ENCODE measurements around the gene LRRC10. TPM values are rescaled to one million over a fixed set of nuclear protein-coding genes. Genes with fewer than 3 reads are reported as not detected.

Gene LRRC10
- total and polyA plus RNA-seq, 2 donors (not counting 3 experiments of a cell fraction or from before 2014, with no cell fraction given) = not detected

DNA sequence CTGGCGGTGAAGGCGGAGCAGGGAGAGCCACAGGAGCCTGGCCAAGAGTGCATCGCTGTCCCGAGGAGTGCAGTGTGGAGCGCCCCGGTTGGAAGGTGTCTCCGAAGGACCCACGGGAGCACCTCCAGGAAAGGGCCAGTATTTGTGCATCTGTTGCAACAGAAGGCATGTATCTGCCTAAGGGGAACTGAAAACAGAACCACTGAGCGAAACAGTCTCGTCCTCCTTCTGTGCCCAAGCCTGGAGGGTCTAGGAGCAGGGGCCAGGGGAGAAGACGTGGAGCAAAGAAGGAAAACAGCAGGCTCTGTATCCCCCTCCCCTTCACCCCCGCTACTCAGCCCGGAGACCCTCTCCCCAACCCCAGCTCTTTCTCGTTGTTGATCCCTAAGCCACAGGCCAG, 5.3 kb upstream of the LRRC10 start:
- Histone ChIP-seq H2AFZ (ENCODE audit: low read depth, low read length) (no peak overlapping the region), H3K9ac (replicated peaks; ENCODE audit: extremely low read depth, insufficient read depth, low read length) (no peak overlapping the region), H3K4me2 (ENCODE audit: insufficient read depth, low read length) (no peak overlapping the region), H3K9me1 (replicated peaks; ENCODE audit: control insufficient read depth, extremely low read depth, insufficient read depth, low read length) (no peaks in the 10 kb centered on the region), H3K9me3 (replicated peaks; ENCODE audit: control insufficient read depth, insufficient read depth, low read length) (no peaks in the 10 kb centered on the region), H3K4me3 (replicated peaks in 1 of 3; ENCODE audit: insufficient read depth in 1 of 3, low read depth in 1 of 3, low read length in 3 of 3) (no peak overlapping the region), H3K79me2 (ENCODE audit: control insufficient read depth, insufficient read depth, low read length) (no peaks in the 10 kb centered on the region), H3K27ac (ENCODE audit: insufficient read depth, low read depth, low read length) (no peak overlapping the region), H3K36me3 (ENCODE audit: control insufficient read depth in 2 of 2, extremely low read depth in 1 of 2, insufficient read depth in 2 of 2, low read length in 2 of 2) (no peaks in the 10 kb centered on the region), H3K27me3 (ENCODE audit: control insufficient read depth in 2 of 2, insufficient read depth in 2 of 2, low read length in 2 of 2) (peaks cover 0 to 11% of the 10 kb centered on the region in 2 experiments), H4K20me1 (replicated peaks; ENCODE audit: control insufficient read depth, extremely low read depth, insufficient read depth, low read length) (no peaks in the 10 kb centered on the region), H3K4me1 (ENCODE audit: control insufficient read depth, extremely low read depth, insufficient read depth, low read length) (no peaks in the 10 kb centered on the region)
- BruUV-seq (replicated peaks) = no TSS peak
- CTCF ChIA-PET = interaction anchor here (1.6 kb wide), 1 partner anchor 20 kb away, joined by 5 read pairs; no protein-coding TSS in a partner anchor
- intact Hi-C loops (cut with micrococcal nuclease) = no loop called here
- FAIRE-seq (no peak), DNase-seq (ENCODE audit: low read depth, low spot score) (no peak)
- dilution Hi-C loops (cut with MboI; ENCODE audit: extremely low pct_ligation_motif_present, low sequenced_read_pairs) = no loop called here
- POLR2A ChIA-PET = no interaction called here
- TF ChIP-seq FOS (IDR thresholded peaks at IDR 0.05; ENCODE audit: borderline replicate concordance, insufficient read depth, low read length) (no peak), POLR2AphosphoS5 (IDR thresholded peaks at IDR 0.05; ENCODE audit: insufficient read depth, low read depth, low read length) (no peak), EZH2 (IDR thresholded peaks at IDR 0.05; ENCODE audit: borderline replicate concordance, low read depth, low read length, severe bottlenecking) (no peak), MAX (IDR thresholded peaks at IDR 0.05; ENCODE audit: insufficient read depth, insufficient read length) (no peak), GATA2 (IDR thresholded peaks at IDR 0.05; ENCODE audit: insufficient read depth, insufficient read length, low read depth, low read length) (no peak), MYC (IDR thresholded peaks at IDR 0.05; ENCODE audit: low read depth, low read length) (no peak)
- TF ChIP-seq, protein P1, sequence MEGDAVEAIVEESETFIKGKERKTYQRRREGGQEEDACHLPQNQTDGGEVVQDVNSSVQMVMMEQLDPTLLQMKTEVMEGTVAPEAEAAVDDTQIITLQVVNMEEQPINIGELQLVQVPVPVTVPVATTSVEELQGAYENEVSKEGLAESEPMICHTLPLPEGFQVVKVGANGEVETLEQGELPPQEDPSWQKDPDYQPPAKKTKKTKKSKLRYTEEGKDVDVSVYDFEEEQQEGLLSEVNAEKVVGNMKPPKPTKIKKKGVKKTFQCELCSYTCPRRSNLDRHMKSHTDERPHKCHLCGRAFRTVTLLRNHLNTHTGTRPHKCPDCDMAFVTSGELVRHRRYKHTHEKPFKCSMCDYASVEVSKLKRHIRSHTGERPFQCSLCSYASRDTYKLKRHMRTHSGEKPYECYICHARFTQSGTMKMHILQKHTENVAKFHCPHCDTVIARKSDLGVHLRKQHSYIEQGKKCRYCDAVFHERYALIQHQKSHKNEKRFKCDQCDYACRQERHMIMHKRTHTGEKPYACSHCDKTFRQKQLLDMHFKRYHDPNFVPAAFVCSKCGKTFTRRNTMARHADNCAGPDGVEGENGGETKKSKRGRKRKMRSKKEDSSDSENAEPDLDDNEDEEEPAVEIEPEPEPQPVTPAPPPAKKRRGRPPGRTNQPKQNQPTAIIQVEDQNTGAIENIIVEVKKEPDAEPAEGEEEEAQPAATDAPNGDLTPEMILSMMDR (IDR thresholded peaks at IDR 0.05; ENCODE audit: extremely low read depth in 1 of 2, insufficient read depth in 1 of 2, low read depth in 1 of 2, low read length in 2 of 2) = no peak

All from endothelial cell of umbilical vein (primary cell).